HL-60 (cell line): Measurements from ENCODE around the gene DDX55.
"Not testable (repeated sequence)": the region's sequence is repeated elsewhere in the genome, so short reads cannot be mapped to it uniquely, and the experiment has no call there.

Experiments used
- DNase-seq, 2 experiments: peaks; one replicate each; pipeline ENCODE4 v3.0.0-alpha.2; 2010 to 2020; ENCODE audit warnings: low read depth in 1 of 2, low spot score in 1 of 2
- H3K27ac ChIP-seq: fragments of 250-450 bp; sonication (Bioruptor Pico); replicated peaks from 2 replicates; pipeline ENCODE4 v1.5.1; 2020; ENCODE audit warnings: mild to moderate bottlenecking, moderate library complexity
- H3K27me3 ChIP-seq: fragments of 250-450 bp; sonication (Bioruptor Pico); 2 replicates; pipeline ENCODE4 v1.5.1; 2021; ENCODE audit warnings: mild to moderate bottlenecking, moderate library complexity; ENCODE audit not compliant: insufficient read depth, poor library complexity, severe bottlenecking
- H3K4me3 ChIP-seq: replicated peaks from 2 replicates; pipeline ENCODE4 v1.5.1; 2011; ENCODE audit warnings: mild to moderate bottlenecking, control low read depth, low read length; ENCODE audit not compliant: insufficient read depth
- GABPA ChIP-seq: IDR thresholded peaks from 2 replicates; pipeline ENCODE4 v1.6.1; 2012; ENCODE audit warnings: low read depth
- POLR2AphosphoS5 ChIP-seq: IDR thresholded peaks from 2 replicates; pipeline ENCODE4 v1.6.1; 2012; ENCODE audit warnings: low read depth
- SPI1 ChIP-seq: IDR thresholded peaks from 2 replicates; pipeline ENCODE4 v1.6.1; 2012; ENCODE audit warnings: low read depth, mild to moderate bottlenecking, borderline replicate concordance
- TF ChIP-seq, protein P1 (sequence below): IDR thresholded peaks from one replicate; pipeline ENCODE4 v1.5.1; 2011; ENCODE audit warnings: low read length, control low read depth, inconsistent platforms; ENCODE audit not compliant: insufficient read depth
- TF ChIP-seq, protein P2 (sequence below): IDR thresholded peaks from 2 replicates; pipeline ENCODE4 v1.6.1; 2012; ENCODE audit warnings: low read depth; ENCODE audit not compliant: insufficient replicate concordance

DDX55 gene

DNA sequence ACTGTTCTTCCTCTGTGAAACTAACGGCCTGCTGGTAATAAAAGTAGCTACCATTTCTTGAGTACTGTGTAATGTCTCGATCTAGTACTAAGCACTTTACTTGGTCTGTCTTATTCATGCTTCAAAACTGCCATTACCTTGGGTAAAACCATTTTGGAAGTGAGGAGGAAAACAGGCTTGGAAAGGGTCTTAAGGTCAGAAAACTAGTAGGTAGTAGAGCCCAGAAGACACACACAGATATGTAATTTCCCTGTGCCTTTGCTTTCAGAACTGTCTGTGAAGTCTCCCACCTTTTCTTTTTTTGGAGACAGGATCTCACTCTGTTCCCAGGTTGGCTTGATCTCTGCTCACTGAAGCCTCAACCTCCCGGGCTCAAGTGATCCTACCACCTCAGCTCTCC is 3.4 kb upstream of the DDX55 start:
- no peaks in the 10 kb centered on the region for H3K27me3 ChIP-seq
- no peak overlapping the region for H3K4me3 ChIP-seq
- no peak for DNase-seq
- no peak overlapping the region for H3K27ac ChIP-seq
- TF ChIP-seq GABPA (no peak), POLR2AphosphoS5 (0 out of 2 replicates have a peak, but pooled peaks have one; percentile 18)

DNA sequence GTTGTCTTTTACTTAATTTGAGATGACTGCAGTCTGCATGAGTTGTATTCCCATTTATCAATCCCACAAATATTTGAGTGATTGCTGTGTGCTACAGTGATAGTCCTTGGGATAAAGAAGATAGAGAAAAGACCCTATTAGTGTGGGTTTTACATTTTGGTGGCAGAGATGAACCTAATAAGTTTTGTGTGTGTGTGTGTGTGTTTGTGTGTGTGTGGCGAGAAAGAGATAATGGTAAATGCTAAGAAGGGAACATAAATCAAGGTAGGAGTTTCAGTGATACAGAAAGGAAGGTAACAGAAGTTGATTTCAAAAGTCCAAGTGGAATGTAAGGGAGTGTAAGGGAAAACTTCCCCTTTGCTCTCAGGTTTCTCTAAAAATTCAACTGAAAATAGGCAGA is 2.6 kb upstream of the DDX55 start:
- no peak for TF ChIP-seq SPI1
- TF ChIP-seq, protein P1, sequence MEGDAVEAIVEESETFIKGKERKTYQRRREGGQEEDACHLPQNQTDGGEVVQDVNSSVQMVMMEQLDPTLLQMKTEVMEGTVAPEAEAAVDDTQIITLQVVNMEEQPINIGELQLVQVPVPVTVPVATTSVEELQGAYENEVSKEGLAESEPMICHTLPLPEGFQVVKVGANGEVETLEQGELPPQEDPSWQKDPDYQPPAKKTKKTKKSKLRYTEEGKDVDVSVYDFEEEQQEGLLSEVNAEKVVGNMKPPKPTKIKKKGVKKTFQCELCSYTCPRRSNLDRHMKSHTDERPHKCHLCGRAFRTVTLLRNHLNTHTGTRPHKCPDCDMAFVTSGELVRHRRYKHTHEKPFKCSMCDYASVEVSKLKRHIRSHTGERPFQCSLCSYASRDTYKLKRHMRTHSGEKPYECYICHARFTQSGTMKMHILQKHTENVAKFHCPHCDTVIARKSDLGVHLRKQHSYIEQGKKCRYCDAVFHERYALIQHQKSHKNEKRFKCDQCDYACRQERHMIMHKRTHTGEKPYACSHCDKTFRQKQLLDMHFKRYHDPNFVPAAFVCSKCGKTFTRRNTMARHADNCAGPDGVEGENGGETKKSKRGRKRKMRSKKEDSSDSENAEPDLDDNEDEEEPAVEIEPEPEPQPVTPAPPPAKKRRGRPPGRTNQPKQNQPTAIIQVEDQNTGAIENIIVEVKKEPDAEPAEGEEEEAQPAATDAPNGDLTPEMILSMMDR, result no peak
- TF ChIP-seq, protein P2, sequence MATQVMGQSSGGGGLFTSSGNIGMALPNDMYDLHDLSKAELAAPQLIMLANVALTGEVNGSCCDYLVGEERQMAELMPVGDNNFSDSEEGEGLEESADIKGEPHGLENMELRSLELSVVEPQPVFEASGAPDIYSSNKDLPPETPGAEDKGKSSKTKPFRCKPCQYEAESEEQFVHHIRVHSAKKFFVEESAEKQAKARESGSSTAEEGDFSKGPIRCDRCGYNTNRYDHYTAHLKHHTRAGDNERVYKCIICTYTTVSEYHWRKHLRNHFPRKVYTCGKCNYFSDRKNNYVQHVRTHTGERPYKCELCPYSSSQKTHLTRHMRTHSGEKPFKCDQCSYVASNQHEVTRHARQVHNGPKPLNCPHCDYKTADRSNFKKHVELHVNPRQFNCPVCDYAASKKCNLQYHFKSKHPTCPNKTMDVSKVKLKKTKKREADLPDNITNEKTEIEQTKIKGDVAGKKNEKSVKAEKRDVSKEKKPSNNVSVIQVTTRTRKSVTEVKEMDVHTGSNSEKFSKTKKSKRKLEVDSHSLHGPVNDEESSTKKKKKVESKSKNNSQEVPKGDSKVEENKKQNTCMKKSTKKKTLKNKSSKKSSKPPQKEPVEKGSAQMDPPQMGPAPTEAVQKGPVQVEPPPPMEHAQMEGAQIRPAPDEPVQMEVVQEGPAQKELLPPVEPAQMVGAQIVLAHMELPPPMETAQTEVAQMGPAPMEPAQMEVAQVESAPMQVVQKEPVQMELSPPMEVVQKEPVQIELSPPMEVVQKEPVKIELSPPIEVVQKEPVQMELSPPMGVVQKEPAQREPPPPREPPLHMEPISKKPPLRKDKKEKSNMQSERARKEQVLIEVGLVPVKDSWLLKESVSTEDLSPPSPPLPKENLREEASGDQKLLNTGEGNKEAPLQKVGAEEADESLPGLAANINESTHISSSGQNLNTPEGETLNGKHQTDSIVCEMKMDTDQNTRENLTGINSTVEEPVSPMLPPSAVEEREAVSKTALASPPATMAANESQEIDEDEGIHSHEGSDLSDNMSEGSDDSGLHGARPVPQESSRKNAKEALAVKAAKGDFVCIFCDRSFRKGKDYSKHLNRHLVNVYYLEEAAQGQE, result no peak
- no peak for TF ChIP-seq GABPA
- no peak for TF ChIP-seq POLR2AphosphoS5
- no peak overlapping the region for H3K27ac ChIP-seq
- no peak overlapping the region for H3K4me3 ChIP-seq
- no peaks in the 10 kb centered on the region for H3K27me3 ChIP-seq
- no peak for DNase-seq

DNA sequence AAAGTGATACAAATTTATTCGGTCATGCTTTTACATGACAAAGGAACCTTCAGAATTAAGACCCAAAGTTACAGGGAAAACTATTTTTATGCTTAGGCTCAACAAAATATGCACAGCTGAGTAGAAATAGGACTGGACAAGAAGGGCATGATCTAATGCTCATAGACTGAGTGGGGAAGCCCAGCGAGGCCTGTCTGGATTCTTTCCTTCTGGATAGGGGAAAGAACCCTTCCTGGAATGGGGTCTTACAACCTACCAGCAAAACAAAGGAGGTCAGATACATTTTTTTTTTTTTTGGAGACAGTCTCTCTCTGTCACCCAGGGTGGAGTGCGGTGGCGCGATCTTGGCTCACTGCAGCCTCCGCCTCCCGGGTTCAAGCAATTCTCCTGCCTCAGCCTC is 2.2 kb upstream of the DDX55 start:
- H3K4me3 ChIP-seq, result no peak overlapping the region
- H3K27me3 ChIP-seq, result no peaks in the 10 kb centered on the region
- no peak for DNase-seq
- H3K27ac ChIP-seq, result no peak overlapping the region
- TF ChIP-seq, protein P2, result no peak
- TF ChIP-seq GABPA, result no peak
- TF ChIP-seq, protein P1, result no peak
- no peak for TF ChIP-seq SPI1
- TF ChIP-seq POLR2AphosphoS5, result no peak

DNA sequence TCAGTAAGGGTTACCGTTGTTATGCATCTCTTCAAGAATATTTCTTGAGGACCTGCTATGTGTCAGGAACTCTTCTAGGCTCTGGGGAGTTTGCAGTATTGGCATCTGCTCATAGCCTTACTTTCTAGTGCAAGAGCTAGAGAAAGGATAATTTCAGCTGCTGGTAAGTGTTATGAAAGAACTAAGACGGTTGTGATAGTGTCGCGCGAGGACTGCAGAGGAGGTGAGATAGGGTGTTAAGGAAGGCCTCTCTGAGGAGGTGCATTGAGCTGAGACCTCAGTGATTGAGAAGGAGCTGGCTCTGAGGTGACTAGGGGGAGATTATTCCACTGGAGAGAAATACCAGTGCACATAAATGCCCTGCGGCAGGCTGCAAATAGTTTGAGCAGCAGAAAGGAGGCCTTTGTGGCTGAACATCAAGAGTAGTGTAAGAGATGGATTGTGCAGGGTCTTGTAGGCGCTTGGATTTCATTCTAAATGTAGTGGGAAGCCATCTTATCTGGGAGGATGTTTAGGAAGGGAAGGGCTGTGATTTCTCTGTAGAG is 824 bp downstream of the DDX55 start:
- DNase-seq, result peak in 1 of 2 experiments; percentile 72
- no peaks in the 10 kb centered on the region for H3K27me3 ChIP-seq
- H3K27ac ChIP-seq, result peak overlapping the region; percentile 98
- TF ChIP-seq, protein P1, result no peak
- TF ChIP-seq, protein P2, result no peak
- TF ChIP-seq GABPA, result no peak
- TF ChIP-seq SPI1, result no peak
- no peak for TF ChIP-seq POLR2AphosphoS5
- H3K4me3 ChIP-seq, result peak overlapping the region; percentile 98

DNA sequence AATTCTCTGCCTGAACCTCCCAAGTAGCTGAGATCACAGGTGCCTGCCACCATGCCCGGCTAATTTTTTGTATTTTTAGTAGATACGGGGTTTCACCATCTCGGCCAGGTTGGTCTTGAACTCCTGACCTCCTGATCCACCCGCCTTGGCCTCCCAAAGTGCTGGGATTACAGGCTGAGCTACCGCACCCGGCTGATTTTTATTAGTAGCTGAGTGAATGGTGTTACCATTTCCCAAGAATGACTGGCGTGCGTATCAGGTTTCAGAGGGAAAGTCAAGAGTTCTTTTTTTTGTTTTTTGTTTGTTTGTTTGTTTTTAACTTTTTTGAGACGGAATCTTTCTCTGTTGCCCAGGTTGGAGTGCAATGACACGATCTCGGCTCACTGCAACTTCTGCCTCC is 1.6 kb downstream of the DDX55 start:
- DNase-seq, H3K4me3 ChIP-seq, H3K27me3 ChIP-seq, H3K27ac ChIP-seq: not testable (repeated sequence)
